Coronary artery (tissue), 2 donors: ENCODE data around the gene RPL39L.

ENCODE experiments used
- DNase-seq: peaks from one replicate; pipeline ENCODE4 v3.0.0-alpha.2; 2017; ENCODE audit warnings: low spot score
- H3K27ac ChIP-seq, 2 donors: fragments of 200-600 bp; sonication (generic); one replicate each; pipeline ENCODE4 v1.5.1; 2016 to 2019
- H3K4me3 ChIP-seq: fragments of 200-600 bp; sonication (generic); 2 replicates; pipeline ENCODE4 v1.5.1; 2016; ENCODE audit warnings: mild to moderate bottlenecking, moderate library complexity
- TF ChIP-seq, protein P1 (sequence below): fragments of 200-600 bp; sonication (generic); IDR thresholded peaks from one replicate; pipeline ENCODE4 v1.5.1; 2019; ENCODE audit warnings: antibody characterized with exemption

The RPL39L gene

DNA sequence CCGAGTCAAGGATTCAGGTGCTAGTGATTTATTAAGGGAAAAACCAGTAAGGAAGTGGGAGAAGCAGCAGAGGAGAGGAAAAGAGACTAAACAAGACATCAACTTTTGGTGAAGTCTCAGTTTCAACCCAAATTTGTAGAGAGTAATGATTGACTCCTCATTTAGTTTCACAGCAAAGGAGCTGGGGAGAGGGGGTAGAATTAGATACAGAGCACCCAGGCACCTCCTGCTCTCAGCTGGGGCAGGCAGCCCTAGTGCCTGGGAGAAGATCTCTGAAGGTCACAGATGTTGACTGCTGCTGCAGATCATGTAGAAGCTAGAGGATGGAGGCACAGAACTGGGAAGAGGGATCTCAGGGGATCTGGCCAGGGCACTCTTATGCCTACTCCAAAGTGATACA is 29.1 kb downstream of the RPL39L start:
- no peak overlapping the region for H3K4me3 ChIP-seq
- H3K27ac ChIP-seq, result peak overlapping the region; percentile 28 to 84
- no peak for DNase-seq
- TF ChIP-seq, protein P1, sequence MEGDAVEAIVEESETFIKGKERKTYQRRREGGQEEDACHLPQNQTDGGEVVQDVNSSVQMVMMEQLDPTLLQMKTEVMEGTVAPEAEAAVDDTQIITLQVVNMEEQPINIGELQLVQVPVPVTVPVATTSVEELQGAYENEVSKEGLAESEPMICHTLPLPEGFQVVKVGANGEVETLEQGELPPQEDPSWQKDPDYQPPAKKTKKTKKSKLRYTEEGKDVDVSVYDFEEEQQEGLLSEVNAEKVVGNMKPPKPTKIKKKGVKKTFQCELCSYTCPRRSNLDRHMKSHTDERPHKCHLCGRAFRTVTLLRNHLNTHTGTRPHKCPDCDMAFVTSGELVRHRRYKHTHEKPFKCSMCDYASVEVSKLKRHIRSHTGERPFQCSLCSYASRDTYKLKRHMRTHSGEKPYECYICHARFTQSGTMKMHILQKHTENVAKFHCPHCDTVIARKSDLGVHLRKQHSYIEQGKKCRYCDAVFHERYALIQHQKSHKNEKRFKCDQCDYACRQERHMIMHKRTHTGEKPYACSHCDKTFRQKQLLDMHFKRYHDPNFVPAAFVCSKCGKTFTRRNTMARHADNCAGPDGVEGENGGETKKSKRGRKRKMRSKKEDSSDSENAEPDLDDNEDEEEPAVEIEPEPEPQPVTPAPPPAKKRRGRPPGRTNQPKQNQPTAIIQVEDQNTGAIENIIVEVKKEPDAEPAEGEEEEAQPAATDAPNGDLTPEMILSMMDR, result no peak

GRCh38 chr3:187107989-187108388 is 31.3 kb downstream of the RPL39L start:
- Histone ChIP-seq H3K4me3 (no peak overlapping the region), H3K27ac (peak overlapping the region; percentile 85)
- TF ChIP-seq, protein P1, result no peak
- no peak for DNase-seq

DNA sequence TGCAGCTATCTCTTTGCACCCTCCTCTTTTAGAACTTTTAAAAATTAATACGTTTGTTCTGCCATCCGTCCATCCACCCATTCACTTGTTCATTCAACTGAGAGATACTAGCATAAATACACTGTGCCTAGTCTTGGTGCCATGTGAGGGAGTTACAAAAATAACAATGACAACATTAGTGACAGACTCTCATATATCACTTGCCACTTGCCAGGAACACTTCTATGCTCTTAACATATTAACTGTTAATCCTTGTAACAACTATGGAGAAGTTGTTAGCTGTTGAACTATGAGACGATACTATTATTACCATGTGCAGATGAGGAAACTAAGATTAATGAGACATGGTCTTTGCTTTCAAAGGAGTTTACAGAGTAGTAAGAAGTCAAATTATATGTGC is 33.6 kb downstream of the RPL39L start:
- no peak for DNase-seq
- TF ChIP-seq, protein P1, result no peak
- H3K27ac ChIP-seq, result peak overlapping the region; percentile 71 to 85
- H3K4me3 ChIP-seq, result peak overlapping the region; percentile 50

DNA sequence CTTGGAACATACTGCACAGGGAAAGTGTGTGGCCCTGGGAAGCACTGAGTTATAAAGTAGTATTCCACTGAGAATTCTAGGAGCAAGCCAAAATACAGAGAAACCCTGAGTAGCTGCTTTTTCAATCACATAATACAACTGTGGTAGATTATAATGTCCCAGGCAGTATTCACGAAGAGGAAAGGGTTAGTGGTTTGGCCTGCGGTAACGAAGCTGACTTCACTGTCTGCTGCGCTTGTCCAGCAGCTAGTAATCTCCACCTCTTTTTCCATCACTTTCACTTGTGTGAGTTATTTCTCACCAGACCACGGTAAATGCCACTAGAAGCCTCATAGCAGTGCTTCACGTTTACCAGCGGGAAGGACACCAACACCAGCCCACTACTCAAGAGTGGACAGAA is 34.4 kb downstream of the RPL39L start:
- Histone ChIP-seq H3K4me3 (peak overlapping the region; percentile 50), H3K27ac (peak overlapping the region; percentile 71 to 85)
- DNase-seq, result no peak
- TF ChIP-seq, protein P1, result no peak

DNA sequence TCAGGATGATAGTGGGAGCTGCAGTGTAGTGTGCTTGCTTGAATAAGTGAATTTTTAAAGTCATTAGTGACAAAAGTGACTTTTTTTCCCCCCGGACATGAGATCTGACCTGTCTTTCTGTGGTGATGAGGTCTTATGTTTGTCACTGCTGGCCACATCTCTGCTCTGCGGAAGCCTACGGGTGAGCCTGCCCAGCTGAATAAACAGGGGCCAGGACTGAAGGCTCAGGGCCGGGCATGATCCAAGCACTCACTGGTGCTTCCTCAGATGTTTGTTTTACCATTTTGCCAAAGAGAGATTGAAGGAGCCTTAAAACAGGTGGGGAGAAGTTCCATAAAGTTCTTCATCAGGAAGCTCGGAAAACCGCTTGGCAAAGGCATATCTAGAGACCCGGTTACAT is 35.0 kb downstream of the RPL39L start:
- DNase-seq, result no peak
- Histone ChIP-seq H3K27ac (peak overlapping the region; percentile 71 to 85), H3K4me3 (peak overlapping the region; percentile 50)
- TF ChIP-seq, protein P1, result no peak

DNA sequence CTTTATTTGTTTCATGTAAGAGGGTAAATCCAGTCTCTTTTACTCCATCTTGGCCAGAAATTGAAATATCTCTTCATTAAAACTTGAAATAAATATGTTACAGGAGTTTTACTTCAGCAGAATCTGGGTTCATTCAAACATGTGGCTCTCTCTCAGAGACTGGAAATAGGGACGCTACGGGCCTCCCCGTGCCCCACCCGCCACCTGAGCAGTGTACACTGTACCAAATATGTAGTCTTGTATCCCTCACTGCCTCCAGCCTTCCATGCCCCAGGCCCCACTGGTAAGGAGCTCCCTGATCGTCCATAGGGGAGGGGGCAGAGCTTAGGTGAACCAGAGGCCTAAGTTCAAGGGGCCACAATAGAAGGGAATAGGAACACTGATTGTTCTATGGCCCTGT is 36.0 kb downstream of the RPL39L start:
- no peak overlapping the region for H3K4me3 ChIP-seq
- H3K27ac ChIP-seq, result peak overlapping the region in 1 of 2 donors; percentile 31
- TF ChIP-seq, protein P1, result no peak
- DNase-seq, result no peak

DNA sequence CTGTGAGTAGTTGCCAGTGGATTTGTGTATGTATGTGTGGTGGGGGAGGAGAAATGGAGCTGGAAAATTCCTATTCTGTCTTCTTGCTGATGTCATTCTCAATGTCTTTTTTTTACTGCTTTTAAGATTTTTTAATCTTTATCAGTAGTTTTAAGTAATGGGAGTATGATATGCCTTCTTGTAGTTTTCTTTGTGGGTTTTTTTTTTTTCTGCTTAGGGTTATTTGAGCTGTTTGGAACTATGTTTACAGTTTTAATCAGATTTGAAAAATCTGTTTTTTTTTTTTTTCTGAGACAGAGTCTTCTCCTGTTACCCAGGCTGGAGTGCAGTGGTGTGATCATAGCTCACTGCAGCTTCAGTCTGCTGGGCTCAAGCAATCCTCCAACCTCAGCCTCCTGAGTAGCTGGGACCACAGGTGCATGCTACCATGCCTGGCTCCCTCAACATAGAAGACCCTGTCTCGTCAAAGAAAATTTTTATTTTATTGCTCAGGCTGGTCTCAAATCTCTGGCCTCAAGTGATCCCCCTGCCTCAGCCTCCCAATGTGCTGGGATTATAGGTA is 37.1 kb downstream of the RPL39L start:
- DNase-seq, result no peak
- peak overlapping the region; percentile 69 to 88 for H3K27ac ChIP-seq
- TF ChIP-seq, protein P1, result no peak
- H3K4me3 ChIP-seq, result peak overlapping the region; percentile 58
